WERI-Rb-1 (cell line): ENCODE data around the gene CHD8.

Experiments used
- DNase-seq: peaks from one replicate; pipeline ENCODE4 v3.0.0-alpha.2; 2020
- H3K27ac ChIP-seq: fragments of 250-450 bp; sonication (Bioruptor Pico); 2 replicates; pipeline ENCODE4 v1.5.1; 2020; ENCODE audit warnings: mild to moderate bottlenecking, moderate library complexity
- H3K27me3 ChIP-seq: fragments of 250-450 bp; sonication (Bioruptor Pico); 2 replicates; pipeline ENCODE4 v1.5.1; 2021; ENCODE audit warnings: mild to moderate bottlenecking, low read depth, moderate library complexity; ENCODE audit not compliant: insufficient read depth, severe bottlenecking
- H3K36me3 ChIP-seq: fragments of 250-450 bp; sonication (Bioruptor Pico); 2 replicates; pipeline ENCODE4 v1.5.1; 2020; ENCODE audit warnings: mild to moderate bottlenecking, moderate library complexity
- H3K4me3 ChIP-seq: 2 replicates; pipeline ENCODE4 v1.5.1; 2011; ENCODE audit warnings: low read depth, mild to moderate bottlenecking, control low read depth, low read length
- H3K9me3 ChIP-seq: fragments of 250-450 bp; sonication (Bioruptor Pico); 2 replicates; pipeline ENCODE4 v1.5.1; 2021; ENCODE audit warnings: mild to moderate bottlenecking, moderate library complexity; ENCODE audit not compliant: severe bottlenecking
- CTCF ChIP-seq: IDR thresholded peaks from 2 replicates; pipeline ENCODE4 v1.5.1; 2011; ENCODE audit warnings: low read depth, mild to moderate bottlenecking, control low read depth, inconsistent platforms, low read length

CHD8 gene

GRCh38 chr14:21455912-21456667 is at the start of gene CHD8:
Gene CHD8 (minus strand): TSS chr14:21456123. CDS start chr14:21431643, 24,480 bp downstream.
- peak within 1 kb of the TSS; percentile 90 for H3K4me3 ChIP-seq
- H3K9me3 ChIP-seq = no peaks in the 10 kb centered on the region
- peaks cover 32% of the 10 kb centered on the region for H3K36me3 ChIP-seq
- peak; percentile 100 for DNase-seq
- TF ChIP-seq CTCF = peak; percentile 54
- H3K27ac ChIP-seq = peak within 1 kb of the TSS; percentile 88
- no peaks in the 10 kb centered on the region for H3K27me3 ChIP-seq

- Histone ChIP-seq H3K4me3 (no peak overlapping the region), H3K27ac (no peak overlapping the region), H3K36me3 (peaks cover 51% of the 10 kb centered on the region), H3K27me3 (no peaks in the 10 kb centered on the region), H3K9me3 (no peaks in the 10 kb centered on the region)
- no peak for DNase-seq
- no peak for TF ChIP-seq CTCF
These were observed 49.2 kb upstream of the CHD8 start for GRCh38 chr14:21505012-21505553.

- Histone ChIP-seq H3K27ac (no peak overlapping the region), H3K9me3 (no peaks in the 10 kb centered on the region), H3K36me3 (peaks cover 59% of the 10 kb centered on the region), H3K27me3 (no peaks in the 10 kb centered on the region), H3K4me3 (no peak overlapping the region)
- DNase-seq = no peak
- TF ChIP-seq CTCF = no peak
These were observed 47.5 kb upstream of the CHD8 start for GRCh38 chr14:21503376-21503775.

- Histone ChIP-seq H3K9me3 (no peaks in the 10 kb centered on the region), H3K27ac (no peak overlapping the region), H3K27me3 (no peaks in the 10 kb centered on the region), H3K4me3 (no peak overlapping the region), H3K36me3 (peaks cover 62% of the 10 kb centered on the region)
- no peak for TF ChIP-seq CTCF
- no peak for DNase-seq
These were observed 45.6 kb upstream of the CHD8 start for GRCh38 chr14:21501568-21501967.

- DNase-seq = peak; percentile 26
- no peak overlapping the region for H3K4me3 ChIP-seq
- H3K9me3 ChIP-seq = no peaks in the 10 kb centered on the region
- TF ChIP-seq CTCF = peak; percentile 38; the same call in 1 of the 2 replicates
- no peak overlapping the region for H3K27ac ChIP-seq
- H3K36me3 ChIP-seq = peaks cover 81% of the 10 kb centered on the region
- no peaks in the 10 kb centered on the region for H3K27me3 ChIP-seq
These were observed 42.9 kb upstream of the CHD8 start for GRCh38 chr14:21498540-21499526.
